Tibial artery (tissue), 4 donors: Measurements from ENCODE around the gene ALG11.

Experiments
- DNase-seq, 2 donors: peaks; one replicate each; pipeline ENCODE4 v3.0.0-alpha.2; 2019
- H3K27ac ChIP-seq, 2 donors: fragments of 200-600 bp; sonication (generic) in 1 of 2; 1 replicate in 1 of 2; 2 replicates in 1 of 2; pipeline ENCODE4 v1.5.1; 2018 to 2019; ENCODE audit warnings: mild to moderate bottlenecking in 1 of 2
- H3K27me3 ChIP-seq, 2 donors: fragments of 200-600 bp; sonication (generic) in 1 of 2; one replicate each; pipeline versions ENCODE4 v1.5.1 to v1.6.0; 2016 to 2019
- H3K36me3 ChIP-seq, 3 donors: fragments of 200-600 bp; sonication (generic) in 2 of 3; one replicate each; pipeline ENCODE4 v1.5.1; 2016 to 2019; ENCODE audit warnings: mild to moderate bottlenecking in 2 of 3
- H3K4me1 ChIP-seq, 4 donors: fragments of 200-600 bp; sonication (generic) in 2 of 4; 1 replicate in 3 of 4; 2 replicates in 1 of 4; pipeline ENCODE4 v1.5.1; 2016 to 2019
- H3K4me3 ChIP-seq, 2 donors: fragments of 200-600 bp; sonication (generic) in 1 of 2; 1 replicate in 1 of 2; 2 replicates in 1 of 2; pipeline ENCODE4 v1.5.1; 2018 to 2019; ENCODE audit warnings: mild to moderate bottlenecking in 2 of 2
- H3K9me3 ChIP-seq, 3 donors: fragments of 200-600 bp; sonication (generic) in 1 of 3; one replicate each; pipeline ENCODE4 v1.5.1; 2016 to 2019
- intact Hi-C: fragments of 100-400 bp; cut with DNase I; formaldehyde crosslinking; loops from one replicate; pipeline ENCODE4 v1.15.0; 2023; ENCODE audit warnings: low total_unique reads
- TF ChIP-seq, protein P1 (sequence below), 2 experiments: fragments of 200-600 bp in 1 of 2; fragments of 450-650 bp in 1 of 2; IDR thresholded peaks; one replicate each; pipeline ENCODE4 v1.5.1; 2017 to 2019; ENCODE audit warnings: antibody characterized with exemption in 2 of 2, mild to moderate bottlenecking in 1 of 2, moderate library complexity in 1 of 2

The ALG11 gene

DNA sequence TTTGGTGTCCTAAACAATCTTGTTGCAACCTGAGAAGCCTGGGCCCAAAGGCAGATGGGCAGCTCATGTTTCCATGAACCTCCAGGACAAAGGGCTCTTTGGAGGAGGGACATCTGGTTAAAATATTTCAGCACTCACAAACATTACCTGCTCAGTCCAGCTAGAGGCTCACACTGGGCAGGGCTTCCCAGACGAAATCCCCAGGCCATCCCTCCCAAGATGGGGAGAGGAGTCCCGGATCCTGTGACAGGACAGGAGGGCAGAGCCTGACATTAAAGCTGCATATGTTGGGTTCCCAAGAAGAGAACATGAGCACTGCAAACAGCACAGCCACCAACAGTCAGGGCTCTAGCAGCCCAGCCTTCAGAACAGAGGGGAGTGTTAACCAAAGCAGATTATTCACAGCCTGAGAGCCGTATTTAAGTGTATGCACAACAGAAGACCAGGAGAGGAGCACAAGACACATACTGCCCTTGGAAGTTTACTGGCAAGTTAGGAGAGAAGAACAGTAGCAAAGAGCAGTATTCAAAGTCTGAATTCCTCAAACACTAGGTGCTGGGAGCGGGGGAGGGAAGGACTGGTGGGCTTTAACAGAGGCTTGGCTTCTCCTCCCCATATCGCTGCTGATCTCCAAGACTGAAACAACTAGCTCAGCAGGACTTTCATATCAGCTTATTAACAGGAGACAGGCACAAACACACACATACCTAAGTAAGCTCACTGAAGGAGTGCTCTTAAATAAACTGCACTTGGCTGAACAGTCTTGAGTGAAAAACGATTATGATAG, 13.3 kb upstream of the ALG11 start:
- H3K27me3 ChIP-seq: no peaks in the 10 kb centered on the region
- no peak overlapping the region for H3K4me3 ChIP-seq
- no peaks in the 10 kb centered on the region for H3K9me3 ChIP-seq
- no peaks in the 10 kb centered on the region for H3K36me3 ChIP-seq
- TF ChIP-seq, protein P1, sequence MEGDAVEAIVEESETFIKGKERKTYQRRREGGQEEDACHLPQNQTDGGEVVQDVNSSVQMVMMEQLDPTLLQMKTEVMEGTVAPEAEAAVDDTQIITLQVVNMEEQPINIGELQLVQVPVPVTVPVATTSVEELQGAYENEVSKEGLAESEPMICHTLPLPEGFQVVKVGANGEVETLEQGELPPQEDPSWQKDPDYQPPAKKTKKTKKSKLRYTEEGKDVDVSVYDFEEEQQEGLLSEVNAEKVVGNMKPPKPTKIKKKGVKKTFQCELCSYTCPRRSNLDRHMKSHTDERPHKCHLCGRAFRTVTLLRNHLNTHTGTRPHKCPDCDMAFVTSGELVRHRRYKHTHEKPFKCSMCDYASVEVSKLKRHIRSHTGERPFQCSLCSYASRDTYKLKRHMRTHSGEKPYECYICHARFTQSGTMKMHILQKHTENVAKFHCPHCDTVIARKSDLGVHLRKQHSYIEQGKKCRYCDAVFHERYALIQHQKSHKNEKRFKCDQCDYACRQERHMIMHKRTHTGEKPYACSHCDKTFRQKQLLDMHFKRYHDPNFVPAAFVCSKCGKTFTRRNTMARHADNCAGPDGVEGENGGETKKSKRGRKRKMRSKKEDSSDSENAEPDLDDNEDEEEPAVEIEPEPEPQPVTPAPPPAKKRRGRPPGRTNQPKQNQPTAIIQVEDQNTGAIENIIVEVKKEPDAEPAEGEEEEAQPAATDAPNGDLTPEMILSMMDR (IDR thresholded peaks at IDR 0.05): no peak
- peaks cover 0 to 24% (median 17%) of the 10 kb centered on the region in 4 donors for H3K4me1 ChIP-seq
- H3K27ac ChIP-seq: no peak overlapping the region
- intact Hi-C loops: no loop called here
- DNase-seq: no peak

GRCh38 chr13:51999510-51999911, 12.7 kb upstream of the ALG11 start:
- Histone ChIP-seq H3K4me1 (peaks cover 0 to 24% (median 17%) of the 10 kb centered on the region in 4 donors), H3K9me3 (no peaks in the 10 kb centered on the region), H3K27ac (no peak overlapping the region), H3K4me3 (no peak overlapping the region), H3K36me3 (no peaks in the 10 kb centered on the region), H3K27me3 (no peaks in the 10 kb centered on the region)
- intact Hi-C loops: no loop called here
- DNase-seq: no peak
- TF ChIP-seq, protein P1 (IDR thresholded peaks at IDR 0.05): no peak

- H3K27me3 ChIP-seq: no peaks in the 10 kb centered on the region
- H3K9me3 ChIP-seq: no peaks in the 10 kb centered on the region
- intact Hi-C loops: no loop called here
- no peaks in the 10 kb centered on the region for H3K36me3 ChIP-seq
- TF ChIP-seq, protein P1 (IDR thresholded peaks at IDR 0.05): no peak
- no peak overlapping the region for H3K4me3 ChIP-seq
- H3K4me1 ChIP-seq: peaks cover 0 to 24% (median 17%) of the 10 kb centered on the region in 4 donors
- no peak for DNase-seq
- H3K27ac ChIP-seq: no peak overlapping the region
These were observed 12.3 kb upstream of the ALG11 start for GRCh38 chr13:51999921-52000320.

DNA sequence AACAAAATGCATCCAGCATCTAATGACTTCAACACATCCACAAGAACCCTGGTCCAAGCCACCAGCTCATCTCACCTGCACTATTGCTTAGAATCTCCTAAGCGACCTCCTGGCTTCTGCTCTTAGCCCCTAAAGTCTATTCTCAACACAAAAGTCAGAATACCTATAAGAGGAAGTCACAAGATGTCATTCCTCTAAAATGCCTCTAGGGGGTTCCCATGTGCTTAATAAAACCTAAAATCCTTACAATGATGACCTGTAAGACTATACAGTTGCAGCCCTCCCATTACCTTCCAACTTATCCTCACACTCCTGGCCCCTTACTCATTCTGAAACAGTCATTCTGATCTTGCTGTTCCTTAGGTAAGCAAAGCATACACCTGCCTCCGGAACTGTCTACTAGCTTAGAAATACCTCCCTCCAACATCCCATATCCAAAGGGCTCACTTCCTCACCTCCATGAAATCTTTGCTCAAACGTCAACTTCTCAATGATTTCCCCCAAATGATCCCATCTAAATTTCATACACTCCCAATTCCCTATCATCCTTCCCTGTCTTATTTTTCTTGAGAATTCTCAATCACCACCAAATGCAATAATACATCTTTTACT, 11.0 kb upstream of the ALG11 start:
- DNase-seq: no peak
- no peak overlapping the region for H3K27ac ChIP-seq
- no peaks in the 10 kb centered on the region for H3K27me3 ChIP-seq
- intact Hi-C loops: no loop called here
- peaks cover 0 to 12% (median 8%) of the 10 kb centered on the region in 4 donors for H3K4me1 ChIP-seq
- H3K36me3 ChIP-seq: no peaks in the 10 kb centered on the region
- TF ChIP-seq, protein P1 (IDR thresholded peaks at IDR 0.05): peak; percentile 53 to 72
- H3K9me3 ChIP-seq: no peaks in the 10 kb centered on the region
- H3K4me3 ChIP-seq: no peak overlapping the region

- H3K27me3 ChIP-seq: no peaks in the 10 kb centered on the region
- intact Hi-C loops: no loop called here
- no peaks in the 10 kb centered on the region for H3K36me3 ChIP-seq
- H3K4me1 ChIP-seq: peaks cover 0 to 6% (median 4%) of the 10 kb centered on the region in 4 donors
- H3K9me3 ChIP-seq: no peaks in the 10 kb centered on the region
- TF ChIP-seq, protein P1 (IDR thresholded peaks at IDR 0.05): no peak
- no peak overlapping the region for H3K4me3 ChIP-seq
- DNase-seq: no peak
- H3K27ac ChIP-seq: no peak overlapping the region
These were observed 9.8 kb upstream of the ALG11 start for GRCh38 chr13:52002361-52002760.
